HS-5 (cell line): ENCODE results near the gene TMCC1.
A peak's percentile ranks its signal among the peaks of the same experiment; 100 is the strongest.
"Not testable (repeated sequence)": the region's sequence is repeated elsewhere in the genome, so short reads cannot be mapped to it uniquely, and the experiment has no call there.

Source experiments
- DNase-seq: peaks from one replicate; pipeline ENCODE4 v3.0.0-alpha.2; 2012; ENCODE audit warnings: low read depth

Gene TMCC1

DNA sequence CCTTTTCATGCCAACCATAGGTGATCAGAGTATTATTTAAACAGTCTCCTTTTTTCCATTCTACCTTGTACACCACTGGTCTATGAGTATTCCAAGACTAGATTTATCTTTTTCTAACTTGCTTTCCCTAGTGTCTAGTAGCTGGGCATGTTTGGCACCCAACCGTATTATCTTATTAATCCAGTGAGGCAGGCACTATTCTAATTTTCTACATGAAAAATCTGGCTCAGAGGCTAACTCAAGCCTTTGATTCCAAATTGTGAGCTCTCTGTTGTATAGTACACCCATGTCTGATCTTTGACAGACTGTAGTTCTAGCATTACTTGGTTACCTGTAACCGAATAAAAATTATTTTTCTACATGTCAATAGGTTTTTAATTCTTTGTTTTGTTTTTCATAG lies 210.3 kb downstream of the TMCC1 start:
- DNase-seq, result no peak

DNA sequence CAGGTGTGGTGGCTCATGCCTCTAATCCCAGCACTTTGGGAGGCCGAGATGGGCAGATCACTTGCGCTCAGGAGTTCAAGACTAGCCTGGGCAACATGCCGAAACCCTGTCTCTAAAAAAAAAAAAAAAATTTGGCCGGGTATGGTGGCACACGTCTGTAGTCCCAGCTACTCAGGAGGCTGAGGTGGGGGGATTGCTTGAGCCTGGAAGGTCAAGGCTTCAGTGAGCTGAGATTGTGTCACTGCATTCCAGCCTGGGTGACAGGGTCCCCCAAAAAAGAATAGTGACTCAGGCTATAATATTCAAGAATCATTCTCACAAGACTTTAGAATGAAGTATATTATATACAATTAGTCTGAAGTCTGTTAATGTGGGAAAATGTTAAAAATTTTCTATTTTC lies 216.5 kb downstream of the TMCC1 start:
- DNase-seq, result no peak

DNA sequence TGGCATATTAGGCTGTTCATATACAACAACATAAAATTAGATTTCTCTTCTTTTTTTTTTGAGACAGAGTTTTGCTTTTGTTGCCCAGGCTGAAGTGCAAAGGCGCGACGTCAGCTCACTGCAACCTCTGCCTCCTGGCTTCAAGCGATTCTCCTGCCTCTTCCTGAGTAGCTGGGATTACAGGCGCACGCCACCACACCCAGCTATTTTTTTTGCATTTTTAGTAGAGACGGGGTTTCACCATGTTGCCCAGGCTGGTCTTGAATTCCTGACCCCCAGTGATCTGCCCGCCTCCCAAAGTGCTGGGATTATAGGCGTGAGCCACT lies 218.8 kb downstream of the TMCC1 start:
- DNase-seq, result not testable (repeated sequence)

DNA sequence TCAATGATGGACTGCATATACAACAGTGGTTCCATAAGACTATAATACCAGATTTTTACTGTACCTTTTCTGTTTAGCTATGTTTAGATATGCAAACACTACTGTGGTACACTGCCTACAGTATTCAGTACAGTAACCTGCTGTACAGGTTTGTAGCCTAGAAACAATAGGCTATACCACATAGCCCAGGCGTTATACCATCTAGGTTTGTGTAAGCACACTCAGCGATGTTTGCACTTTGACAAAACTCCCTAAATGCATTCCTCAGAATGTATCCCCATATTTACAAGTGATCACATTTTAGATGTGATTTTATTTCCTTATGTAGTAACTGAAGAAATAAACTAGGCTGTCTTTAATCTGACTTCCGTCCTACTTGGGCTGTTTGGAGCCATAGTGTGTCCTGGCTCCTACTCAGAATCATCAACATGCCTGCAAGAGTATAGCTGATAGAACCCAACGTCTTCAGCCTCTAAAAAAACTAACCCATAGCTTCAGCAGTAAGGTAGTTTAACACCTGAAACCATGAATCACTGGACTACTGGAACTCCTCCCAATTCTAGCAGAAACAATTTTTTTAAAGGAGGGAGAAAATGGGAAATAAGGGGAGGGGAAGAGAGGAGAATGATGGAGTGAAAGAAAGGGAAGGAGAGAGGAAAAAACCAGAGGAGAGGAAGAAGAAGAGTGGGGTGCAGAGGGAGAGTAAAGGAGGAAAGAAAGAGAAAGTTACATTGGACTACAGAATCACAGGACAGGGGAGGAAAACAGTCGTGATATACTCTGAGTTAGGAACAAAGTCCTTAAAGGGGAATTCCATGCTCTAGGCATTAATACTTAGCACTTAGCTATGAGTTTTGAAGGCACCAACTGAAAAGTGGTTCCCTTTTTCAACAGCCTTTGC lies 219.4 kb downstream of the TMCC1 start:
- no peak for DNase-seq

GRCh38 chr3:129673012-129673411 lies 220.5 kb downstream of the TMCC1 start:
- no peak for DNase-seq

DNA sequence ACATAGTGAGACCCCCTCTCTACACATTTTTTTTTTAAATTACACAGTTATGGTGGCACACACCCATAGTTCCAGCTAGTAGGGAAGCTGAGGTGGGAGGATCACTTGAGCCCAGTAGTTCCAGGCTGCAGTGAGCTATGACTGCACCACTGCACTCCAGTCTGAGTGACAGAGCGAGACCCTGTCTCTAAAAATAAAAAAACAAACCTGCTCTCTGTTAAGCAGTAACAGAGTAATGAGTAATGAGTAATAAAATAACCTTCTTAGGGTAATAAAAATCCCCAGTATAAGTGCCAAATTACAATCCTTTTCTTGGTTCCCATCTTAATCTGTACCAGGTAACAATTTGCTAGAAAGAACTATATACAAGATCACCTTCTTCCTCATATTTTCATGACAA lies 221.1 kb downstream of the TMCC1 start:
- no peak for DNase-seq

GRCh38 chr3:129665024-129665768 lies 228.3 kb downstream of the TMCC1 start:
- DNase-seq, result peak; percentile 75

- no peak for DNase-seq
These were observed 229.4 kb downstream of the TMCC1 start for GRCh38 chr3:129663930-129664646.

DNA sequence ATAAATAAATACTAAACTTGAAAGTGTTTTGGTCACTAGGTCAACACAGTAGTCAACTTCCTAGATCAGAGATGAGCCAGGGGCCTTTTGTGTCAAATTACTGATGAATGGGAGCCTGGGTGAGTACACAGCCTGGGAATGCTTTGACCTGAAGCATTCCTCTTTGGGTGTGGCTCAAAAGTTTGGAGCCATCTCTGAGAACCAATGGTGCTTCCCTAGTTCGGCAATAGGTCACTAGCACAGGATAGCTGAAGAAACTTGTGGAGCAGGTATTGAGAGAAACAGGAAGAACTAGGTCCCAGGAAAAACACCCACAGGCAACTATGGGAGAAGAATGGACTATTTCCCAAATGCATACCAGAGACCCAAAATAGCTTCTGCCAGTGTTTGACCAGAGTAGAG lies 230.5 kb downstream of the TMCC1 start:
- DNase-seq, result peak; percentile 19

DNA sequence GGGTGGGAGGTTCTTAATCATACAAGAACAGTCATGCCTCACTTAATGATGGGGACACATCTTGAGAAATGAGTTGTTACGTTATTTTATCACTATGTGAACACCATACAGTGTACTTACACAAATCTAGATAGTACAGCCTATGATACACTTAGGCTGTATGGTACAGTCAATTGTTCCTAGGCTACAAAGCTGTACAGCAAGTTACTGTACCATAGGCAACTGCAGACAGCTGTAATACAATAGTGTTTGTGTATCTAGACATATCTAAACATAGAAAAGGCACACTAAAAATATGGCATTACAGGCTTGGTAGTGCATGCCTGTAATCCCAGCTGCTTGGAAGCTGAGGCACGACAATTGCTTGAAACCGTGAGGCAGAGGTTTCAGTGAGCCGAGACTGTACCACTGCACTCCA lies 231.3 kb downstream of the TMCC1 start:
- DNase-seq, result no peak

GRCh38 chr3:129661766-129662165 lies 231.7 kb downstream of the TMCC1 start:
- no peak for DNase-seq

- DNase-seq, result no peak
These were observed 235.2 kb downstream of the TMCC1 start for GRCh38 chr3:129658110-129658843.

DNA sequence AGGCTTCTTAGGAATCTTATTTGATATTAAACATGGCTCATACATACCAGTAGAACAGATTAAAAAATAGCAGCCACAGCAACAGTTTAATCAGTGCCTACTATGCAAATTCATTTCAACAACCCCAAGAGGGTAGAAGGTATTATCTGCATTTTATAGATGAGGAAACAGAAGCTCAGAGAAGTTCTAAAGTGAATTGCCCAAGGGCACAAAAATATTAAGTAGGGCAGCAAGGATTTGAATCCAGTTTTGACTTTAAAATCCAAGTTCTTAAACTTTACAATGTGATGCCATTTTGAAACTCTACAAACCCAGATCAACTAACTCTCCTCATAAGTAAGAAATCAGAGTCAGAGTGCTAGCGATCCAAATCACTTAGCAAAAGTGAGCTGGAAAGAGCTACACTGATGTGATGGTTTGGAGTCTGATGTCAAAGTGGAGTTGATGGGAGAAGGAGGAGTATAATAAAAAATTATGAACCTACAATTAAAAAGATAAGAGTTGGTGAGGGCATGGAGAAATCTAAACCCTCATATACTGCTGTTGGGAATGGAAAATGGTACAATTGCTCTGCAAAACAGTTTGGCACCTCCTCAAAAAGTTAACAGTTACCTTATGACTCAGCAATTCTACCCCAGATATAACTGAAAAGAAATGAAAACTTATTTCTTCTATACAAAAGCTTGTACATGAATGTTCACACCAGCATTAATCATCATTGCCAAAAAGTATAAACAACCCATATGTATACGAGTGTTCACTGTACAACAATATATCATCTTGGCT lies 236.1 kb downstream of the TMCC1 start:
- DNase-seq, result no peak

DNA sequence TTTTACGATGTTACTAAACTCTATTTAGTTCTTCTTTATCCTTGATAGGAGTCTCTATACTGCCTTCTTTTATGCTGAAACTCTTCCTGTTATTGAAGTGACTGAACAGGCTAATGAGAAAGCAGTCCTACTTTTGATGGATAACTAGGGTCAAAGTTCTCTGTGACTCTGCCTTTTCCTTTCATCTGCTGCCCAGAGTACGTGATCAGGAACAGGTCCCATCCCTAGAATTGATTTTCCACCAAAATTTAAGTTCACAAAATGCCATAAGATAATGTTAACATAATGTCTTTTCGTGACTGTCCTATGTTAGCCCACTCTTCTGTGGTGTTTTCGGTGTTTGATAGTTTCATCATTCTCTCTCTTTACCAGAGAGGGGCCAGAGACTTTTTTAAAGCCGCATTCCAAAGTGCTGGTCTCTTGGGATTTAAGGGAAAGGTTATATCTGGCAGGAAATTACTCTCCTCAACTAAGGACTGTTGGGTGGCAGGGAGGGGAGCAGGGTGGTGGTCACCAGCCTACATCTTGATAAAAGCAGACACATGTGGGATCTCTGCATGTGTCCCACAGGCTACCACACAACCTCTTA lies 236.8 kb downstream of the TMCC1 start:
- DNase-seq, result no peak

DNA sequence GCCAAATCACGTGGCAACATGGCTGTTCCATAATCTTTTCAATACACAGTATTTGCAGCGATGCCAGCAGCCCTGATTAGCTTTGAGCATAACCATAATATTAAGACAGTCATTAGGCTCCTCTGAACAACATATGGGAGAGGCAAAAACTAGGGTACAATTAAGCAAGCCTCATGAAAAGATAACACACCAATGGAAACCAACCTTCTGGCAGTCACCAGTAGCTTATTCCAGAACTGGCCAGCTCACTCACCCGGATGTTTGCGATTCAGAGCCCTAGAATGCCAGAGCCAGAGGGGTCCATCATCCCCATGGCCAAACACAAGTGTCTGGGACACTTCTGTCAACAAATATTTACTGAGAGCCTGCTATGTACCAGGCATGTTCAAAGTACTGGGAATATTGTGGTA lies 238.2 kb downstream of the TMCC1 start:
- no peak for DNase-seq

DNA sequence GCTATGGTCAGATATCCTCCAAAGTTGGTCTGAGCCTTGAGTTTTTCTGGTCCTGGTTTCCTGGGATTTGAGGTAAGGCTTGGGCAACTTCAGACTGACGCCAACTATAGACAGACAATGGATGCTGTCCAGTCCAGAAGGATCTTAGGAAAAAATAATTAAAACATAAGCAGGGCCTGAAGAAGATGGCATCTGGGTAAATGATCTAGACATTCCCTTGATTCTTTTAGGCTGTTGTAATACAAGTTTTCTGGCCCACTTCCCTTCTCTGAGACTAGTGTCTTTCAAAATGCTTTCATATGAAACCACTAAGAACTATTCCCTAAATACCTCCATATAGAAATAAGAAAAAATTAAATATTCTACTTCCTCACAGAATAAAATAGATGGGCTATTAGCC lies 239.4 kb downstream of the TMCC1 start:
- DNase-seq, result no peak

- DNase-seq, result no peak
These were observed 240.5 kb downstream of the TMCC1 start for GRCh38 chr3:129653019-129653418.

- peak; percentile 76 for DNase-seq
These were observed 241.9 kb downstream of the TMCC1 start for GRCh38 chr3:129651435-129652202.

DNA sequence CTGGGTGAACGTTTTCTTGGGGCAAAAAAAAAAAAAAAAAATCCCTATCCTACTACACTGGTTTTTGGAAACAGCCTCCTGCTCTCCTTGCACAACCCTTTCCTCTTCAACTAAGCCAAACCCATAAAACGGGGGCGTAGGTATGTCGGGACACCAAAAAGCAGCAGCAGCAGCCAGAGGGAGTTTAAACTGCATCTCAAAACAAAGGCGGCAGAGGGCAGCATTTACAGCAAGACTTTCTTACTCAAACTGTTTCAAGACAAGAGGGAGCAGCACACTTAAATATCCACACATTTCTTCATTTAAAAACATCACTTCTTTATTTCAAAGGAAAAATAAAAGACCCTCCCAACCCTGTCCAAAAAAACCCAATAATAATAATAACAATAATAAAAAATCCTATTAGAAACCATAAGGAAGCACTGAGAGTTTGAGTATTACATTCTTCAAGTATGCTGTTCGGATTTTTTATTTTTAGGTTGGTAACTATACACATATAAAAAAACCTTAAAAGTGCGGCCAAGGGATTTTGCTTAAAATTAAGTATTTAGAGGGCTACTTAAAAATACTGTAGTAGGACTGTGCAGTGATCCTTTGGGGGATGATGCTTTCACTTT lies 243.1 kb downstream of the TMCC1 start:
- peak; percentile 34 for DNase-seq

- no peak for DNase-seq
These were observed 245.1 kb downstream of the TMCC1 start for GRCh38 chr3:129648391-129648790.
